NCI-H1436 (cell line): ENCODE results near the gene FLG2.
"Not testable (repeated sequence)": the region's sequence is repeated elsewhere in the genome, so short reads cannot be mapped to it uniquely, and the experiment has no call there.

Source experiments
- DNase-seq: peaks from one replicate; lab custom pipeline; 2025; lab: John Stamatoyannopoulos, UW

The FLG2 gene

DNA sequence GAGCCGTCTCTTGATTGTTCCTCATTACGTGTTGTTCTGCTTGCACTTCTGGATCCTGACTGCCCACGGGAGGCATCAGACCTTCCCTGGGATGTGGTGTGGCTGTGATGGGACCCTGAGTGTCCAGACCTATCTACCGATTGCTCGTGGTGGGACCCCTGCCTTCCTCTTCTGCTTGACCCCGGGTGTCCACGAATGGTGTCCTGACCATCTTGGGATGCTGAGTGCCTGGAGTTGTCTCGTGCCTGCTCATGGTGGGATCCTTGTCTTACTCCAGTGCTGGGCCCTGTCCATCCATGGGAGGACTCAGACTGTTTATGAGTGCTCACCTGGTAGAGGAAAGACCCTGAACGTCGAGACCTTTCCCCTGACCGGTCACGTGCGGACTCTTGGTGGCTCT lies 47.6 kb downstream of the FLG2 start:
- DNase-seq = not testable (repeated sequence)

DNA sequence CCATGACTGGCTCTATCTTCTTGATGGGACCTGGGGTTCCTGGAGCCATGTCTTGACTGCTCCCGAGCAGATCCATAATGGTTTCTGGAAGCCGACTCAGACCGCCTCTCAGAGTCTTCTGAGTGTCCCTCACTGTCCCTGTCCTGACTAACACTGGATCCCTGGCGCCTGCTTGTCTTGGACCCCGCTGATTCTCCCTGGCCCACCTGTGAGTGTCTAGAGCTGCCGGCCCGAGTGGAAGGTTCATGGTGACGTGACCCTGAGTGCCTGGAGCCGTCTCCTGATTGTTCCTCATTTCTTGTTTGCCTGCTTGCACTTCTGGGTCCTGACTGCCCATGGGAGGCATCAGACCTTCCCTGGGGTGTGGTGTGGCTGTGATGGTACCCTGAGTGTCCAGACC lies 49.9 kb downstream of the FLG2 start:
- DNase-seq = no peak

DNA sequence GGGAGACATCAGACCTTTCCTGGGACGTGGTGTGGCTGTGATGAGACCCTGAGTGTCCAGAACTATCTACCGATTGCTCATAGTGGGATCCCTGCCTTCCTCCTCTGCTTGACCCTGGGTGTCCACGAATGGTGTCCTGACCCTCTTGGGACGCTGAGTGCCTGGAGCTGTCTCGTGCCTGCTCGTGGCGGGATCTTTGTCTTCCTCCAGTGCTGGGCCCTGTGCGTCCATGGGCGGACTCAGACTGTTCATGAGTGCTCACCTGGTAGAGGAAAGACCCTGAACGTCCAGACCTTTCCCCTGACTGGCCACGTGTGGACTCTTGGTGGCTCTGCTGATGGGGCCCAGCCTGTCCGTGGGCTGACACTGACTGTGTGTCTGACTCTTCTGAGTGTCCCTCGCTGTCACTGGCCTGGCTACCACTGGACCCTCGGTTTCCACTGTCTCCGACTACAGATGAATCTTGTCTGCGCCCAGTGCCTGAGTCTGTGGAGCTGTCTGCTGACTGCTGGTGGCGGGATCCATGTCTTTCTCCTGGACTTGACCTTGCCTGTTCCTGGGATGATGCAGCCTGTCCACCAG lies 50.4 kb downstream of the FLG2 start:
- not testable (repeated sequence) for DNase-seq

DNA sequence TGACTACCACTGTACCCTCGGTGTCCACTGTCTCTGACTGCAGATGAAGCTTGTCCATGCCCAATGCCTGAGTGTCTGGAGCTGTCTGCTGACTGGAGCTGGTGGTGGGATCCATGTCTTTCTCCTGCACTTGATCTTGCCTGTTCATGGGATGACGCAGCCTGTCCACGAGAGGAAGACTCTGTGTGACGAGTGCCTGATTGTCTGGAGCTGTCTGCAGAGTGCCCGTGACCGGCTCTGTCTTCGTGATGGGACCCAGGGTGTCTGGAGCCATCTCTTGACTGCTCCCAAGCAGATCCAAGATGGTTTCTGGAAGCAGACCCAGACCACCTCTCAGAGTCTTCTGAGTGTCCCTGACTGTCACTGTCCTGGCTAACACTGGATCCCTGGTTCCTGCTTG lies 51.0 kb downstream of the FLG2 start:
- not testable (repeated sequence) for DNase-seq

DNA sequence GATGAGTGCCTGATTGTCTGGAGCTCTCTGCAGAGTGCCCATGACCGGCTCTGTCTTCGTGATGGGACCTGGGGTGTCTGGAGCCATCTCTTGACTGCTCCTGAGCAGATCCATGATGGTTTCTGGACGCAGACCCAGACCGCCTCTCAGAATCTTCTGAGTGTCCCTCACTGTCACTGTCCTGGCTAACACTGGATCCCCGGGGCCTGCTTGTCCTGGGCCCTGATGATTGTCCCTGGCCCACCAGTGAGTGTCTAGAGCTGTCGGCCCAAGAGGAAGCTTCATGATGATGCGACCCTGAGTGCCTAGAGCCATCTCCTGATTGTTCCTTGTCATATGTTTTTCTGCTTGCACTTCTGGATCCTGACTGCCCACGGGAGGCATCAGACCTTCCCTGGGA lies 51.8 kb downstream of the FLG2 start:
- DNase-seq = not testable (repeated sequence)

DNA sequence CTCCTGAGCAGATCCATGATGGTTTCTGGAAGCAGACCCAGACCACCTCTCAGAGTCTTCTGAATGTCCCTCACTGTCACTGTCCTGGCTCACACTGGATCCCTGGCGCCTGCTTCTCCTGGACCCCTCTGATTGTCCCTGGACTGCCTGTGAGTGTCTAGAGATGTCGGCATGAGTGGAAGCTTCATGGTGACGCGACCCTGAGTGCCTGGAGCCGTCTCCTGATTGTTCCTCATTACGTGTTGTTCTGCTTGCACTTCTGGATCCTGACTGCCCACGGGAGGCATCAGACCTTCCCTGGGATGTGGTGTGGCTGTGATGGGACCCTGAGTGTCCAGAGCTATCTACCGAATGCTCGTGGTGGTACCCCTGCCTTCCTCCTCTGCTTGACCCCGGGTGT lies 53.7 kb downstream of the FLG2 start:
- not testable (repeated sequence) for DNase-seq

DNA sequence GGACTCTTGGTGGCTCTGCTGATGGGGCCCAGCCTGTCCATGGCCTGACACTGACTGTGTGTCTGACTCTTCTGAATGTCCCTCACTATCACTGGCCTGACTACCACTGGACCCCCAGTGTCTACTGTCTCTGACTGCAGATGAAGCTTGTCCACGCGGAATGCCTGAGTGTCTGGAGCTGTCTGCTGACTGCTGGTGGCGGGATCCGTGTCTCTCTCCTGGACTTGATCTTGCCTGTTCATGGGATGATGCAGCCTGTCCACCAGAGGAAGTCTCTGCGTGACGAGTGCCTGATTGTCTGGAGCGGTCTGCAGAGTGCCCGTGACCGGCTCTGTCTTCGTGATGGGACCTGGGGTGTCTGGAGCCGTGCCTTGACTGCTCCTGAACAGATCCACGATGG lies 55.0 kb downstream of the FLG2 start:
- not testable (repeated sequence) for DNase-seq

DNA sequence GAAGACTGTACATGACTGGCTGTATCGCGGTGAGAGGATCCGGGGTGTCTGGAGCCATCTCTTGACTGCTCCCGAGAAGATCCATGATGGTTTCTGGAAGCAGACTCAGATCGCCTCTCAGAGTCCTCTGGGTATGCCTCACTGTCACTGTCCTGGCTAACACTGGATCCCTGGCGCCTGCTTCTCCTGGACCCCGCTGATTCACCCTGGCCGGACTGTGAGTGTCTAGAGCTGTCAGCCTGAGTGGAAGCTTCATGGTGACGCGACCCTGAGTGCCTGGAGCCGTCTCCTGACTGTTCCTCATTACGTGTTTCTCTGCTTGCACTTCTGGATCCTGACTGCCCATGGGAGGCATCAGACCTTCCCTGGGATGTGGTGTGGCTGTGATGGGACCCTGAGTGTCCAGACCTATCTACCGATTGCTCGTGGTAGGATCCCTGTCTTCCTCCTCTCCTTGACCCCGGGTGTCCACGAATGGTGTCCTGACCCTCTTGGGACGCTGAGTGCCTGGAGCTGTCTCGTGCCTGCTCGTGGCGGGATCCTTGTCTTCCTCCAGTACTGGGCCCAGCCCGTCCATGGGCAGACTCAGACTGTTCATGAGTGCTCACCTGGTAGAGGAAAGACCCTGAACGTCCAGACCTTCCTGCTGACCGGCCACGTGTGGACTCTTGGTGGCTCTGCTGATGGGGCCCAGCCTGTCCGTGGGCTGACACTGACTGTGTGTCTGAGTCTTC lies 56.5 kb downstream of the FLG2 start:
- not testable (repeated sequence) for DNase-seq
